ES-I3 (cell line): ENCODE data around the gene CCDC15.
"Not testable (repeated sequence)": the region's sequence is repeated elsewhere in the genome, so short reads cannot be mapped to it uniquely, and the experiment has no call there.

Experiments used
- H3K36me3 ChIP-seq: 2 replicates; pipeline ENCODE4 v1.6.1; 2013; ENCODE audit warnings: mild to moderate bottlenecking, low read length, control low read depth, moderate library complexity; ENCODE audit not compliant: insufficient read depth
- H3K4me1 ChIP-seq: 2 replicates; pipeline ENCODE4 v1.6.1; 2013; ENCODE audit warnings: mild to moderate bottlenecking, control low read depth, low read length; ENCODE audit not compliant: insufficient read depth
- H3K9ac ChIP-seq: 2 replicates; pipeline ENCODE4 v1.6.1; 2013; ENCODE audit warnings: low read depth, mild to moderate bottlenecking, low read length, moderate library complexity
- H3K9me3 ChIP-seq: 2 replicates; pipeline ENCODE4 v1.6.1; 2013; ENCODE audit warnings: mild to moderate bottlenecking, low read length, moderate library complexity; ENCODE audit not compliant: control insufficient read depth, insufficient read depth

CCDC15 gene

GRCh38 chr11:125082040-125082439 is 128.0 kb downstream of the CCDC15 start:
- H3K9ac ChIP-seq = no peak overlapping the region
- no peaks in the 10 kb centered on the region for H3K9me3 ChIP-seq
- H3K4me1 ChIP-seq = no peaks in the 10 kb centered on the region
- H3K36me3 ChIP-seq = no peaks in the 10 kb centered on the region

DNA sequence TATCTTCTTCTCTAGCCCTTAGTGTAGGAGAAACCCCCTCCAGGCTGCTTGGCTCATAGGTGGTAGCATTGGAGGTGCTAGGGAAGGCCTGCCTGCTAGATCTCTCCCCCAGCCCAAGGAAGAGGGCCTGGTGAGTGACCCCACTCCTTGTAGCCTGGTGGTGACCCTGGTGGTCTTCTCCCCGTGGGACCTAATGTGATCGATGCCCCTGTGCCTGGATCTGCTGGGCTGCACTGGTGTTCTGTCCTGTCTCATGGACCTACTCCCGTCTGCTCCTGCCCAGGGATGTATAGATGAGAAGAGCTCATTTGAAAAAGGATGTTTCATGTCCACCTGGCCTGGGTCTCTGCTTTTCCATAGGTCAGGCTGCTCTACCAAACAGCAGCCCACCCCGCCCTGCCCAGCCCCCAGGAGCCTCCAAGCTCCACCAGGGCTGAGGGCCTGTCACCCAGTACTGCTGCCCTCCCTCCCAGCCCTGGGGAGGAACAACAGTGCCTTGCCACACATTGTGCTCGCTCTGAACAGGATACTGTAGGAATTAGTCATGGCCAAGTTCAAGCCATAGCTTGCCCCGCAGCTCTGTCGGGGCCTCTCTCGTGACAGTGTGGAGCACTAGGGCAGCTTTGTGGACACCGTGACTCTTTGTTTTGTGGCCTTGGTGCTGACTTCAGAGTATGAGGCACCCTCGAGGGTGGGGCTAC is 128.8 kb downstream of the CCDC15 start:
- H3K36me3 ChIP-seq = no peaks in the 10 kb centered on the region
- H3K4me1 ChIP-seq = no peaks in the 10 kb centered on the region
- H3K9ac ChIP-seq = no peak overlapping the region
- H3K9me3 ChIP-seq = no peaks in the 10 kb centered on the region

DNA sequence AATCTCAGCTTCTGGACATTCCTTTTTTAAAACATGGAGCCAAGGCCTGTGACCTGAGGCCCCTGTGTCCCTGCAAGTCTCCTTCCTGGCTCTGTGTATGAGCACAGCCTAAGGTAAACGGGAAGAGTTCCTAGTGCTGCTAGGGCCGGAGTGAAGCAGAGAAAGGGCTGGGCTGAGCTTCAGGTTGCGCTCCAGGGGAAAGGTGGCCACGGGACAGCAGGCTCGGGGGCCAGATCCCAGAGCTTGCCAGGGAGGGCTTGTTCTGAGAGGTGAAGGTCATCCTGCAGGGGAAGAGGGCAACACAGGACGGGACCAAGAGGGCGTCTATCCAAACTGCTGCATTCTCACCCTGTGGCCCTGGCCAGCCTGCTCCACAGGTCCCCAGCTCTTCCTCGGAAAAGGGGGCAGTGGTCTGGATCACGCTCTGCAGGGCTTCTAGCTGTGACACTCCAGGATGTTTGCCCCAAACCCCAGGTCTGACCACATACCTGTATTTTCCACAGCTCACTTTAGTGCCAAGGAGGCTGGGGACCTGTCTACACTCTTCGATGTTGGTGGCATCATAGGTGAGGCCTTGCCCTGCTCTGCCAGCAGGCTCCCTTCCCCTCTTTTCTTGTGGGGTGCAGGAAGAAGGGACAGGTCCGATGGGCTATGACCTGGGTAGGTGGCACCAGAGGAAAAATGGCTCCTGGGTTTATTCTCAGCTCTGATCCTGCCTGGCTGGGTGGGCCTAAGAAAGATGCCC is 129.5 kb downstream of the CCDC15 start:
- no peak overlapping the region for H3K9ac ChIP-seq
- H3K9me3 ChIP-seq = no peaks in the 10 kb centered on the region
- no peaks in the 10 kb centered on the region for H3K36me3 ChIP-seq
- H3K4me1 ChIP-seq = no peaks in the 10 kb centered on the region

- Histone ChIP-seq H3K9me3 (no peaks in the 10 kb centered on the region), H3K36me3 (no peaks in the 10 kb centered on the region), H3K4me1 (no peaks in the 10 kb centered on the region), H3K9ac (no peak overlapping the region)
Observed at GRCh38 chr11:125084057-125084416, 130.0 kb downstream of the CCDC15 start.

GRCh38 chr11:125084761-125085231 is 130.8 kb downstream of the CCDC15 start:
- Histone ChIP-seq H3K9ac (no peak overlapping the region), H3K4me1 (no peaks in the 10 kb centered on the region), H3K36me3 (no peaks in the 10 kb centered on the region), H3K9me3 (no peaks in the 10 kb centered on the region)

GRCh38 chr11:125085301-125086081 is 131.5 kb downstream of the CCDC15 start:
- Histone ChIP-seq H3K9ac (no peak overlapping the region), H3K9me3 (no peaks in the 10 kb centered on the region), H3K36me3 (no peaks in the 10 kb centered on the region), H3K4me1 (no peaks in the 10 kb centered on the region)

- no peaks in the 10 kb centered on the region for H3K36me3 ChIP-seq
- no peaks in the 10 kb centered on the region for H3K9me3 ChIP-seq
- peaks cover 5% of the 10 kb centered on the region for H3K4me1 ChIP-seq
- no peak overlapping the region for H3K9ac ChIP-seq
Observed at GRCh38 chr11:125086633-125087296, 132.8 kb downstream of the CCDC15 start.

GRCh38 chr11:125088123-125088522 is 134.1 kb downstream of the CCDC15 start:
- Histone ChIP-seq H3K36me3 (no peaks in the 10 kb centered on the region), H3K4me1 (peaks cover 18% of the 10 kb centered on the region)

GRCh38 chr11:125088576-125089455 is 134.8 kb downstream of the CCDC15 start:
- no peaks in the 10 kb centered on the region for H3K9me3 ChIP-seq
- H3K4me1 ChIP-seq = peaks cover 18% of the 10 kb centered on the region
- H3K36me3 ChIP-seq = no peaks in the 10 kb centered on the region
- H3K9ac ChIP-seq = no peak overlapping the region

More at GRCh38 chr11:125088123-125088522, 134.1 kb downstream of the CCDC15 start:
- no peaks in the 10 kb centered on the region for H3K9me3 ChIP-seq
- no peak overlapping the region for H3K9ac ChIP-seq

DNA sequence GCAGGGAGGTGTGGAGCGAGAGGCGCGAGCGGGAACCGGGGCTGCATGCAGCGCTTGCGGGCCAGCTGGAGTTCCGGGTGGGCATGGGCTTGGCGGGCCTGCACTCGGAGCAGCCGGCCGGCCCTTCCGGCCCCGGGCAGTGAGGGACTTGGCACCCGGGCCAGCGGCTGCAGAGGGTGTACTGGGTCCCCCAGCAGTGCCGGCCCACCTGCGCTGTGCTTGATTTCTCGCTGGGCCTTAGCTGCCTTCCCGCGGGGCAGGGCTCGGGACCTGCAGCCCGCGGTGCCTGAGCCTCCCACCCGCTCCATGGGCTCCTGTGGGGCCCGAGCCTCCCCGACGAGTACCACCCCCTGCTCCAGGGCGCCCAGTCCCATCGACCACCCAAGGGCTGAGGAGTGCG is 135.5 kb downstream of the CCDC15 start:
- not testable (repeated sequence) for H3K9me3 ChIP-seq, H3K36me3 ChIP-seq, H3K9ac ChIP-seq
- H3K4me1 ChIP-seq = peaks cover 18% of the 10 kb centered on the region

GRCh38 chr11:125090151-125090550 is 136.1 kb downstream of the CCDC15 start:
- H3K9ac ChIP-seq, H3K9me3 ChIP-seq, H3K36me3 ChIP-seq: not testable (repeated sequence)
- H3K4me1 ChIP-seq = peaks cover 18% of the 10 kb centered on the region

DNA sequence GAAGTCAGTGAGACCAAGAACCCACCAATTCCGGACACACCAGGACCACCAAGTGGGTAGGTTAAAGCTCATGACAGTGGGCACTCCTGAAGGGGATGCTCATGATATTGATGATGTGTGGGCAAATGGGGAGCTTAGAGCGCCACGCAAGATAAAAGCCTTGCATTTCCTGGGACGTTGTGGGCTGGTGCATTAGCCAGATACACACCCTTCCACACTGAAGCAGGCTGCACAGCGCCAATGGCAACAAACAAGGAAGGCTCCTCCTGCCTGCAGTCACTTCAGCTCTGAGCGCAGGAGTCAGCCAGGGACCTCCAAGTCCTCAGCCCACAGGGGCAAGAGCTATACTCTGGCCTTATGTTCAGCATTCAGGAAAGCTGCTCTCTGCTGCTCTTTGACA is 136.8 kb downstream of the CCDC15 start:
- no peak overlapping the region for H3K9ac ChIP-seq
- H3K9me3 ChIP-seq = no peaks in the 10 kb centered on the region
- peaks cover 18% of the 10 kb centered on the region for H3K4me1 ChIP-seq
- H3K36me3 ChIP-seq = no peaks in the 10 kb centered on the region
